ENCODE data around the gene AUTS2.

The AUTS2 gene

DNA sequence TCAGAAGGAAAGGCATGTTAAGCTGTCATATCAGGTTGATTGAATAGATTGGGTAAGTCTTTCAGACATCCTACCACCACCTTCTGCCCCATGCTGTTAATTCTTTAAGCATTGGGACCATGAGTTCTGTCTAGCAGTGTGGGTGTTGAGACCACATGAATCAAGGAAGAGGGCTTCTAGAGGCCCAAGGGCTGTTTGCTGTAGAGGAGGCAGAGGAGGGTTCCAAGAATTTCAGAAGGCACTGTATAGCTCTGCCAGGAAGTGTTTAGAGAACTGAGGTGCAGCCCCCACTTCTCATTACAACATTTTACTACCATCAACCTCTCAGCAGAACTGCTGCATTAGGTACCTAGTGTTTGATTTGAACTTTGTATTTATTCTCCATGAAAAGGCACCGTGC lies 720.2 kb downstream of the AUTS2 start:
- DNase-seq: no peak

GRCh38 chr7:70319057-70319456 lies 720.8 kb downstream of the AUTS2 start:
- DNase-seq: no peak

GRCh38 chr7:70321016-70321590 lies 722.8 kb downstream of the AUTS2 start:
- no peak for DNase-seq

GRCh38 chr7:70322856-70323255 lies 724.6 kb downstream of the AUTS2 start:
- no peak for DNase-seq

DNA sequence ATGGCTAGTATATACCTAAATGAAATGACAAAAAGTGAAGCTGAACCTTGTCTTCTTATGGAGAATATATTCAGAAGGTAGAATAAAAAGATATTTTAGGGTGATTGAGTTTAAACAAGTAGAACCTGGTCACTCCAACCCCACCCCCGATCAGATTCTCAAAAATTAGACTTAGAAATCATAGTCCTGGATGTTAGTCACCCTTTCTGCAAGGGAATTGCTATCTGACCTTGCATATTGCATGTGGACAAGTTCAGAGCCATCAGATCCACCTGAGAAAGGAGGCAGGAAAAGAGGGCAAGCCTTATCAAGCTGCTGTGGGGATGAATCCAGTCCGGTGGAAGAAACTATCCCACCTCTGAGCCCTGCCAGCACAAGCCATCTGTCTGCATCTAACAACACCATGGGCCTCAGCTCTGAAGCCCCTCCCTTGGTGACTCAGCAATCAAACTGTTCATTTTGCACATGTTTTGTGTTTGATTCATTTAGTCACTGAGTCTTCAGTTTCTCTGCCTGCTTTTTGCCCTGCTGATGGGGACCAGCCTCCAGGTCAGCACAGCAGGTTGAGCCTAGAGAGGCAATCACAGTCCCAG lies 727.3 kb downstream of the AUTS2 start:
- no peak for DNase-seq

DNA sequence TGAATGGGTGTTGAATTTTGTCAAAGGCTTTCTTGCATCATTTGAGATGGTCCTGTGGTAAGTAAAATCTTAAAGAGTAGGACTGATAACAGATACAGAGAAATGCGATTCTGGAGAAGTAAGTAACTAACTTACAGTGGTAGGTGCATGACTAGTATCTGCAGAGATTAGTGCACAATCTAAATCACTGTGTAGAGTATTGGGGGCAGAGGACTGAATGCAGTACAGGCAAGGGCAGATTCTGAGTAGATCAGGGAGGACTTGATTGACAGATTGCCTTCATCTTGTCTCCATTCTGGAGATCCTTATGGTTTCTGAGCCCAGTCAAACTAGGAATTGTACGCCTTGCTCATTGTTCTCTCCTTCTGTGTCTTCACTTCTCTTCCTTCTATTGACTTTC lies 736.0 kb downstream of the AUTS2 start:
- no peak for DNase-seq

GRCh38 chr7:70334871-70335270 lies 736.6 kb downstream of the AUTS2 start:
- no peak for DNase-seq

GRCh38 chr7:70336536-70336935 lies 738.3 kb downstream of the AUTS2 start:
- no peak for DNase-seq

DNA sequence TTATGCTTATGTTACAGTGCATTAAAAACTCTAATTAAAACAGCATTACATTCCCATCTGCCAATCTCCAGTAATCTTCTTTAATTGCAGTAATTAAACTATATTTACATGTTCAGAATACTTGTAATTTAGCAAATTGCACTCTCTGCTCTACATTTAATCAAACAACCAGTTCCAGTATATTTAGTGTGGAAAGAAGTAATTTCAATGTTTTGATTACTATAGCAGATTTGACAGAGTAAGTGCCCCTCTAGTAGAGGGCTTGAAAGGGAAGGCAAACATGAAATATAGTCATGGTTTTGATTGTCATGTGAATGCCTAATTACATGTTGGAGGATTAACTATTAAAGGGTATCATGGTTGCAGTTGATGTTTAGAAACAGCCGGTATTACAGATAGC lies 739.7 kb downstream of the AUTS2 start:
- no peak for DNase-seq

DNA sequence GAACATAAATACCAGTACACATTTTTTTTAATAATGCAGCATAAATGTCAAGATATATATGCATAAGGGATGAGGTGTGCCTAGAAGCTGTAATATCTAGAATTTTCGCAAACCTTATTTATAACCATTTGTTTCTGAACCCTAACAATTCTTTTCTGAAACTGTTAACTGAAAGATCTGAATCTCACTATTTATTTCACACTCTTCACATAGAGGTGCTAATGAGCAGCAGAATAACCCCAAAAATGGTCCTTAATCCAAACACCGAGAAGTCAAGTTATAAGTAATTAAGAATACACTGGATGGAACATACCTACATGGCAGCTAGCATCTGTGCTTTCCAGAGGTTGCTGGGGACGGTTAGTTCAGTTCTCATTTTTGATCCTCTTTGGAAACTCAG lies 742.0 kb downstream of the AUTS2 start:
- DNase-seq: no peak

GRCh38 chr7:70341446-70341845 lies 743.2 kb downstream of the AUTS2 start:
- DNase-seq: no peak

DNA sequence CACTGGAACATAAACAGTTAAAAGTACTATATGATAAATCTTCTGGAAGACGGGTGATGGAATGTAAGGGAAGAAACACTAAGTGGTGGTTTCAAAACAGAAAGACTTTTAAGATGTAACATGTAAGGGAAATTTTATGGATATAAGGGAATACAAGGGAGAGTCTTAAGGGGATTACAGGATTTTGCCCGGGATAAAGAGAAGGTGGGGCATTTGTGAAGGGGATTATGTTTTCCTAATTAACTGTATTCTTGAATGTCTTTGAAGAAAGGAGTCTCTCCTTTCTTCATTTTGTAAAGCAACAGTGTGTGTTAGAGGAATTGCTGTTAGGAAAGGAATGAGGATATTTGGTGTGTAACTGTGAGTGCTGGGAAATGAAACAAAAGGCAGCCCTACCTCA lies 745.2 kb downstream of the AUTS2 start:
- DNase-seq: no peak

- no peak for DNase-seq
Measured at GRCh38 chr7:70344726-70345125, 746.5 kb downstream of the AUTS2 start.

DNA sequence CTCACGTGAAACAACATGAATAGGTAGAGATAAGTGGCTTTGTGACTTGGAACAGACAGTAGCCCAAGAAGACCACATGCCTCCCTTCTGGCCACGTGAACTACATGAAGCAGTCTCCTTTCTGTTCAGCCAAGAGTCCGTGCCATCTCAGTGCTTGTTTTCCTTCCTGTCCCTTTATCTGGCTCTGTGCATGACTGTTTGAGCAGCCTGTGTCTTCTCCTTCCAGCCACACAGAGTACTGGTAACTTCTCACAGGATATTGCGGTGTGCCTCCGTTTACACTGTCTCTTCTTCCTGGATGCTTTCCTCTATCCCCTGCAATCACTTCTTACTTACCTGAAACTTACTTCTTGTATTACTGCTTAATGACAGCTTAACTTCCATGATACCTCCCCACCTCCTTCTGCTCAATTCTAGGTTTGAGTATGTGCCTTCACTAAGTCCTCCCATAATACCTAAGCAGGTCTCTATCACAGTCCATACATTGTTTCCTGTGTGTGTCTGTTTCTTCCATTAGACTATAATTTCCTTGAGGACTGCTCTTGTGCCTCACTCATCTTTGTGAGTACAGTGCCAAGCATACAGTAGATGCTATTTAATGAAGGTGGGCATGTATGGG lies 748.7 kb downstream of the AUTS2 start:
- no peak for DNase-seq

DNA sequence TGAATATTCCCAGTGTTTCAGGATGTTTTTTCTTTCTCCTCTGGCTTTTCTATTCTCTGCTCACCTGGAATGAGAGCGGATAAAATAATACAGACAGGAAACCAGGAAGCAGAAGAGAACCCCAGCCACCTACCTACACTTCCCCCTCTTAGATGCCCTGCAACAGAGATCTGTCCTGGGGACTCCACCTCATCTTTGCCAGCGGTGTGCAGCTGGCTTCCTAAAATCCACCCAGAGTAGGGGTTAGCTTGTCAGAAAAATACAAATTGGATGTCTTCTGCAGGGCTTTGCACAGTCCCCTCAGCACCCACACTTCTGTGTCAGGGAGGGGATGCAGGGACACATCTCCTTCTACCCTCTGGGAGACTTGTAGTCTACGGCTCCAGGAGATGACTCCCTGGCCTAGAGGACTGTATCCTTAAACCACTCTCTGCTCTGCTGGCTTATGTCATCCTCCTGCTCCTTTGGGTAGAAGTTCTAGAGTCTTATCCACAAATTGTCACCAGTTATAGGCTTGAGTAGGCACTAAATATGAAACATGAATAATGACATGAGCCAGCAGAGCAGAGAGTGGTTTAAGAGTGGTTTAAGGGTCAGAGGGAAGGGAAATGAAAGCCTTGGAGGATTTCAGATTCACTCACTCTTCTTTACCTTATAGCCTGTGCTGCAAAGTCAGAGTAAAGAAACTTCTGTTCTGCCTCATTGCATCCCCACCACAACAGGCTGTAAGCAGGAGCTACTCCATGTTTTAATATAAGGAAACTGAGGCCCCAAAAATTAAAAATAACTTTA lies 749.4 kb downstream of the AUTS2 start:
- no peak for DNase-seq

GRCh38 chr7:70349031-70349430 lies 750.8 kb downstream of the AUTS2 start:
- no peak for DNase-seq

- DNase-seq: no peak
Measured at GRCh38 chr7:70349819-70350218, 751.5 kb downstream of the AUTS2 start.

- no peak for DNase-seq
Measured at GRCh38 chr7:70352088-70352487, 753.8 kb downstream of the AUTS2 start.

DNA sequence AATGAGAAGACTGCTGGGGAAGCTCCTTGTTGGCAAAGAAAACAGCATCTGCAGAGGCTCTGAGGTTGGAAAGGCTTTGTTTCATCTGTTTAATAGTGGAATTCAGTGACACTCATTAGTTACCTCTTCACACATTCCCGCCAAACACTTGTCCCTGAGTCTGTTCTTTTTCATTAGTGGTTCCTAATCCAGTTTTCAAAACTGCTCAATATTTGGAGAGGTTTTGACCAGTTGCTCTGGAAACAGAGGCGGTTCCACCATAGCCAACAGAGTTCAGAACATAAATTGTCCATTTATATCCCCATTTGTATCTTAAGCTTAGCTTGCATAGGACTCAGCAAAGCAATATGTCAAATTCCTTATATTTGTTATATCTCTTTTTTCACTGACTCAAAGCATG lies 754.6 kb downstream of the AUTS2 start:
- DNase-seq: no peak

- DNase-seq: no peak
Measured at GRCh38 chr7:70353330-70353945, 755.2 kb downstream of the AUTS2 start.

GRCh38 chr7:70353946-70354335 lies 755.7 kb downstream of the AUTS2 start:
- no peak for DNase-seq

GRCh38 chr7:70354409-70355169 lies 756.3 kb downstream of the AUTS2 start:
- peak; percentile 8 to 38 (median 36) for DNase-seq
